Measurements from ENCODE around the gene KLK1. TPM values are rescaled to one million over a fixed set of nuclear protein-coding genes. Genes with fewer than 3 reads are reported as not detected.
A peak's percentile ranks its signal among the peaks of the same experiment; 100 is the strongest.

The KLK1 gene
- total RNA-seq, 1 donor from 2014 or later: not detected

DNA sequence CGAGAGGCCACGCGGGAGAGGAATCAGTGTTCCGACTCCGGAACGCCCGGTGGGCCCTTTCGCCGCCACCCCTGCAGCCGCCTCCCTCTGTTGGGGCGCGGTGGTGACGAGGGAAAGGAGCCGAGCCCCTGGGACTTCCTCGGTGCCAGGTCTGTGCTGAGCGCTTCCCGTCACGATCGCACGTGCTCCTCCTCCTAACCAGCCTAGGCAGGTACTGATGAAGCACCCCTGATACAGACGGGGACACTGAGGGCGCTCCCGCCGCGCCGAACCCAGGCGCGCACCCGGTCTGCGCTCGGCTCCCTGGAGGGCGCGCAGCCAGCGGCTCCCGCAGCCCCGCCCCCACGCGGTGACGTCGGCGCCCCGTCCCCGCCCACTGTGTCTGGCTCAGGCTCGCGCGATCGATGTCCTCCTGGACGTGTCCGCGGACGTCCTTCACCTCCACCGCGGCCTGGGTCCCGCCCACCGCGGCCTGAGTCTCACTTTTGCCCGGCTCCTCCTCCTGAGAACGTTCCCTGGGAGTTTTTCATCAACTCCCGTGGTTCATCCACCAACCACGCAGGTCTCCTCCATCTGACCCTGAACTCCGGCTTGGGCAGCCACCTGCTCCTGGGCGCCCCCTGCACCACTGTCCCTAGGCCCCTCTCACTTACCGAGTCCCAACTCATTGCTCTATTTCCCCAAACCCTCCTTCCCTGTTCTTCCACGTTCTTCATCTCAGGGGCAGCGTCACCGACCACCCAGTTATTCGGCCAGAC is 12.4 kb upstream of the KLK1 start:
- Mint-ChIP-seq H3K4me3 (ENCODE audit: low read depth) (peak overlapping the region; percentile 85), H3K9me3 (ENCODE audit: low read depth) (no peaks in the 10 kb centered on the region), H3K27ac (peak overlapping the region; percentile 63), H3K4me1 (ENCODE audit: low read depth) (peaks cover 5% of the 10 kb centered on the region), H3K36me3 (ENCODE audit: insufficient read depth) (no peaks in the 10 kb centered on the region), H3K27me3 (peaks cover 51% of the 10 kb centered on the region)
- peak; percentile 8 for TF ChIP-seq CTCF (IDR thresholded peaks at IDR 0.05; ENCODE audit: unreplicated experiment)
- peak; percentile 93 for DNase-seq (ENCODE audit: low spot score, unreplicated experiment)

- Mint-ChIP-seq H3K4me1 (ENCODE audit: low read depth) (peaks cover 5% of the 10 kb centered on the region), H3K36me3 (ENCODE audit: insufficient read depth) (no peaks in the 10 kb centered on the region), H3K4me3 (ENCODE audit: low read depth) (peak overlapping the region; percentile 85), H3K9me3 (ENCODE audit: low read depth) (no peaks in the 10 kb centered on the region), H3K27me3 (peaks cover 46% of the 10 kb centered on the region), H3K27ac (no peak overlapping the region)
- no peak for DNase-seq (ENCODE audit: low spot score, unreplicated experiment)
- TF ChIP-seq CTCF (IDR thresholded peaks at IDR 0.05; ENCODE audit: unreplicated experiment): no peak
These were observed 11.7 kb upstream of the KLK1 start for GRCh38 chr19:50835103-50835784.

DNA sequence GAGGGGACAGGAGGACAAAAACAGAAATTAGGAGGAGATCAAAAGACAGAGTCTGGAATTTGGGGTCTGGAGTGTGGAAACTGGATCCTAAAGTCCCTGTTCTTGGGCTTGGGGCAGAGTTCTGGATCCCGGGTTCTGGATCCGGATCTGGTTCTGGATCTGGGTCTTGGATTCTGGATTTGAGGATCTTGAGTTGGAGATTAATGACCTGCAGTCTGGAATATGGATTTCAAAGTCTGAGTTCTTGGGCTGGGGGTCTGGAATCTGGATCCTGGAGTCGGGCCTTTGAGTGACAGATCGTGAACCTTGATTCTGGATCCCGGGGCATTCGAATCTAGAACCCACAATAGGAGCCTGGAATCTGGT is 10.2 kb upstream of the KLK1 start:
- no peak for TF ChIP-seq CTCF (IDR thresholded peaks at IDR 0.05; ENCODE audit: unreplicated experiment)
- H3K4me3 Mint-ChIP-seq (ENCODE audit: low read depth): peak overlapping the region; percentile 21
- H3K27ac Mint-ChIP-seq: no peak overlapping the region
- H3K9me3 Mint-ChIP-seq (ENCODE audit: low read depth): no peaks in the 10 kb centered on the region
- H3K27me3 Mint-ChIP-seq: peaks cover 48% of the 10 kb centered on the region
- H3K36me3 Mint-ChIP-seq (ENCODE audit: insufficient read depth): no peaks in the 10 kb centered on the region
- DNase-seq (ENCODE audit: low spot score, unreplicated experiment): no peak
- peaks cover 5% of the 10 kb centered on the region for H3K4me1 Mint-ChIP-seq (ENCODE audit: low read depth)

DNA sequence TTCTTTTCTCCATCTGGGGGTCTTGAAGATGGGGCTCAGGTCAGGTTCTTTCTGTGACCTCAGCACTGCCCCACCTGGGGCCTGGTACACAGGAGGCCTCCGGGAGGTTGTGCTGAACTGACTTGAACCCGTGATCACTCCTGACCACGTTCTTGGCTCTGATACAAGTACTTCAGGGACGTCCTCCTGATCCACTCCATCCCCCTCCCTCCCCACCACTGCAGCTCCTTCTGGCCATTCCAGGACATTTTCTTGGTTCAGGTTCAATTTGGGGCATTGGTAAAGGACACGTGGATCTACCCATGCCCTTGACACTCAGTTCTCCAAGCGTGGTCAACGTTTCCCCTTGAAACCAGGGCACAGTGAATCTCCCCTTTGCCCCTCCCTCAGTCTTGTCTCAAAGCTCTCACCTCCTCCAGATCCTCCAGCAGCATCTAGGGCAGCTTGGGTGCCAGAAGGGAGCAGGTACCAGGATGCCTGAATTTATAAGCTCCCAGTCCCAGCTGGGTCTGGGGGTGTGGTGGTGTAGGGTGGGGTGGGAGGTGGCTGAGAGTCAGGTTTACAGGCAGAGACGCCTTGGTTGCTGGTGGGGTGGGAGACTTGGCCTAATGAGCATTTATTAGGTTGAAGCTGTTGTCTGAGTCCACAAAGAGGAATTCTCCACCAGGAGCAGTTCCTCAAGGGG is 9.7 kb upstream of the KLK1 start, which contains the start of gene KLK15:
KLK15 (minus strand) TSS at position 458 of the 685 bp plus-strand sequence. CDS start 2,082 bp downstream, outside the sequence.
- Mint-ChIP-seq H3K9me3 (ENCODE audit: low read depth) (no peaks in the 10 kb centered on the region), H3K4me1 (ENCODE audit: low read depth) (peaks cover 5% of the 10 kb centered on the region), H3K27me3 (peaks cover 47% of the 10 kb centered on the region), H3K36me3 (ENCODE audit: insufficient read depth) (no peaks in the 10 kb centered on the region), H3K27ac (no peak within 1 kb of the TSS), H3K4me3 (ENCODE audit: low read depth) (peak within 1 kb of the TSS; percentile 21)
- TF ChIP-seq CTCF (IDR thresholded peaks at IDR 0.05; ENCODE audit: unreplicated experiment): no peak
- DNase-seq (ENCODE audit: low spot score, unreplicated experiment): no peak

DNA sequence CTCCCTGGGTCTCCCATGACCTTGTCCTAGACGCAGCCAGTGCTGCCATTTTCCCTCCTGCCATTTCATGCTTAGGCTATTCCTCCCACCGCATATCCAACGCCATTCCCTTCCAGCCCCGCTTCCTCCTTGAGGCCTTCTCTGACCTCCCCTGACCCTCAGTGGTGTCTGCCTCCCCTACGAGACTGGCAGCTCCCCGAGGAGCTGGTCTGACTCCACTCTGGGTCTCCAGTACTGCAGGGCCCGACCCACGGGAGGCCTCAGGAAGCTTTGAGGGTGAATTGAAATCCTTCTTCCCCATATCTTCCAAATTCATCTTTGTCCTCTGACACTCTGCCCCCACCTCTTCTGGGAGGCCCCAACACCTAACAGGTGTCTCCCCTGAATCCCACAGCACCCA is 9.1 kb upstream of the KLK1 start:
- no peaks in the 10 kb centered on the region for H3K36me3 Mint-ChIP-seq (ENCODE audit: insufficient read depth)
- no peak overlapping the region for H3K27ac Mint-ChIP-seq
- no peak for TF ChIP-seq CTCF (IDR thresholded peaks at IDR 0.05; ENCODE audit: unreplicated experiment)
- H3K9me3 Mint-ChIP-seq (ENCODE audit: low read depth): no peaks in the 10 kb centered on the region
- no peak overlapping the region for H3K4me3 Mint-ChIP-seq (ENCODE audit: low read depth)
- H3K27me3 Mint-ChIP-seq: peaks cover 50% of the 10 kb centered on the region
- DNase-seq (ENCODE audit: low spot score, unreplicated experiment): no peak
- H3K4me1 Mint-ChIP-seq (ENCODE audit: low read depth): peaks cover 4% of the 10 kb centered on the region

Data from progenitor cell of endocrine pancreas (in vitro differentiated cells).